ENCODE measurements around the gene PHLDA2.

DNA sequence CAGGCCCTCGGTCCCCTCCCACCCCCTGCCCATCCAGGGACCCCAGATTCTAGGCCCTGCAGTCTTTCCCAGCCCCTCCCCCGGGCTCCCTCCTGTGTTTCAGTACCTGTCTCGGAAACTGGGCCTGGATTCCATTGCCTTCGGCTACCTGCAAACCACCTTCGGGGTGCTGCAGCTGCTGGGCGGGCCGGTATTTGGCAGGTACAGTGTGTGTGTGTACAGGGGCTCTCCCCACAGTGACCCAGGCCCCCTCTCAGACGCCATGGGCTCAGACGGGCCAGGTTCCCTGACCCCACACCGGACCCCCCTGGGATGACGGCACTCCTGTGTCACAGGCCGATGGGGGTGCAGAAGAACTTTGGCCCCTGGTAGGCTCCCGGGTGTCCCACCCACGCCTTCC lies 21.1 kb downstream of the PHLDA2 start:
- TF ChIP-seq, protein P1, sequence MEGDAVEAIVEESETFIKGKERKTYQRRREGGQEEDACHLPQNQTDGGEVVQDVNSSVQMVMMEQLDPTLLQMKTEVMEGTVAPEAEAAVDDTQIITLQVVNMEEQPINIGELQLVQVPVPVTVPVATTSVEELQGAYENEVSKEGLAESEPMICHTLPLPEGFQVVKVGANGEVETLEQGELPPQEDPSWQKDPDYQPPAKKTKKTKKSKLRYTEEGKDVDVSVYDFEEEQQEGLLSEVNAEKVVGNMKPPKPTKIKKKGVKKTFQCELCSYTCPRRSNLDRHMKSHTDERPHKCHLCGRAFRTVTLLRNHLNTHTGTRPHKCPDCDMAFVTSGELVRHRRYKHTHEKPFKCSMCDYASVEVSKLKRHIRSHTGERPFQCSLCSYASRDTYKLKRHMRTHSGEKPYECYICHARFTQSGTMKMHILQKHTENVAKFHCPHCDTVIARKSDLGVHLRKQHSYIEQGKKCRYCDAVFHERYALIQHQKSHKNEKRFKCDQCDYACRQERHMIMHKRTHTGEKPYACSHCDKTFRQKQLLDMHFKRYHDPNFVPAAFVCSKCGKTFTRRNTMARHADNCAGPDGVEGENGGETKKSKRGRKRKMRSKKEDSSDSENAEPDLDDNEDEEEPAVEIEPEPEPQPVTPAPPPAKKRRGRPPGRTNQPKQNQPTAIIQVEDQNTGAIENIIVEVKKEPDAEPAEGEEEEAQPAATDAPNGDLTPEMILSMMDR (IDR thresholded peaks at IDR 0.05; ENCODE audit: borderline replicate concordance, extremely low read depth, low read length, poor library complexity, severe bottlenecking): no peak
- TF ChIP-seq EZH2 (IDR thresholded peaks at IDR 0.05; ENCODE audit: borderline replicate concordance, low read depth, low read length, severe bottlenecking): no peak

Measured in DND-41 (cell line).